Purkinje cell (primary cell): Measurements from ENCODE around the gene UBAC2. TPM values are rescaled to one million over a fixed set of nuclear protein-coding genes. Genes with fewer than 3 reads are reported as not detected.

ENCODE experiments used
- polyA plus RNA-seq: library from polyadenylated mRNA; unstranded; fragments of >200 nt; fragmentation: Nextera tagmentation; gene quantifications from 2 replicates; pipeline ENCODE4 v1.2.1, GENCODE V29; 2014

The UBAC2 gene
- polyA plus RNA-seq, result 8.1 and 12.6 TPM in 2 replicates

GRCh38 chr13:99200432-99201167 is at the start of gene UBAC2:
Gene UBAC2 (plus strand): TSS chr13:99200854. CDS start chr13:99200909, 55 bp downstream.

GRCh38 chr13:99258210-99258860 is 57.7 kb downstream of the UBAC2 start, which contains the start of gene GPR18:
Gene GPR18 (minus strand): TSS chr13:99258379. CDS start chr13:99255872, 2,507 bp downstream.

GRCh38 chr13:99307247-99307646 is 106.6 kb downstream of the UBAC2 start, which contains the start of gene GPR183:
Gene GPR183 (minus strand): TSS chr13:99307399. CDS start chr13:99296145, 11,254 bp downstream.

Other genes with a start within 250 kb of the UBAC2 start
- 94.1 and 128 TPM in 2 replicates for gene DOCK9, start 222.8 kb upstream of the UBAC2 start, polyA plus RNA-seq
- gene GPR18, start 57.5 kb downstream of the UBAC2 start, polyA plus RNA-seq, result 1.1 TPM in 1 of 2 replicates, not detected in the other
- gene GPR183, start 106.5 kb downstream of the UBAC2 start, polyA plus RNA-seq, result 0.32 TPM in 1 of 2 replicates, not detected in the other